IPS-18c (cell line): ENCODE data around the gene KDELR3.

ENCODE experiments used
- H3K4me3 ChIP-seq: 2 replicates; pipeline ENCODE4 v1.7.0; 2013; ENCODE audit warnings: low read depth, mild to moderate bottlenecking, low read length, moderate library complexity; ENCODE audit not compliant: insufficient read depth
- H3K9me3 ChIP-seq: one replicate; pipeline ENCODE4 v1.6.1; 2013; ENCODE audit warnings: mild to moderate bottlenecking, low read length, moderate library complexity; ENCODE audit not compliant: control insufficient read depth, insufficient read depth

Gene KDELR3

DNA sequence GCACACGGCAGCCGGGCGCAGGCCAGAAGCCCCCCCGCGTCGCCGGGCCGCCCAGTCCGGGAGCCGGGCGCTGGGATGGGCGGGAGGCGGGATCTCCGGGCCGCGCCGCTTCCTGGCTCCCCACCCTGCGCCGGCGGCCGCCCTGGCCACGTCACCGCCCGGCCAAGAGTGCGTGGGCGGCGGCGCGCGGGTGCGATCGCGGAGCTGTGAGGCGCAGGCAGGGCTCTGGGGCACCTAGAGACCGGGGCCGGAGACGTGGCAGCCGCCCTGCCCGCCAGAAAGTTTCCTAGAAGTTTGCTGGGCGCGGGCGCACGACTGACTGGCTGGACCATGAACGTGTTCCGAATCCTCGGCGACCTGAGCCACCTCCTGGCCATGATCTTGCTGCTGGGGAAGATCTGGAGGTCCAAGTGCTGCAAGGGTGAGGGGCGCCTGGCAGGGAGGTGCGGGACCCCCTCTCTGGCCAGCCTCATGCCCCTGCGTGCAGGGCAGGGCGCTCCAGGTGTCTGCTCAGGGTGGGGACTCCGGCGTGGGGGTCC lies at the start of gene KDELR3:
TSS of gene KDELR3 (plus strand) at position 193 of the 539 bp plus-strand sequence. CDS start at position 331, 138 bp downstream.
- Histone ChIP-seq H3K4me3 (peak within 1 kb of the TSS; percentile 64), H3K9me3 (no peaks in the 10 kb centered on the region)

DNA sequence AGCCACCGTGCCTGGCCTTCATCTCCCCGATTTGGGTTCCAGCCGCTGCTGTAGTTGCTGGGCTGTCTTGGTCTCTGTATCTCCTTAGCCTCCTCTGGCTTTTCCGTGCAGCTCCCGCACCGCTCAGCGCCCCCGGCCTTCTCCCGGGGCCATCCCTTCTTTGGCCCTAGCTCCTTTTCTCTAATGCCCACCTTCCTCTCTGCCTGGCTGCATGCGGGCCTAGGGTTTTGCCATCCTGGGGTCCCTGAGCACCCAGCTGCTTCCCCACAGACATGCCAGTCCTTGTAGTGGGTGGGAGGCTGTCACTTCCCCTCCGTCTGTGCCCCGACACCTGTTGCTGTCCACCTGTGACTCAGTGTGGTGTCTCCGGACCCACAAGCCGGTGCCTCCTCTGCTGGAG lies 49.3 kb upstream of the KDELR3 start:
- peaks cover 2% of the 10 kb centered on the region for H3K9me3 ChIP-seq
- H3K4me3 ChIP-seq: no peak overlapping the region

DNA sequence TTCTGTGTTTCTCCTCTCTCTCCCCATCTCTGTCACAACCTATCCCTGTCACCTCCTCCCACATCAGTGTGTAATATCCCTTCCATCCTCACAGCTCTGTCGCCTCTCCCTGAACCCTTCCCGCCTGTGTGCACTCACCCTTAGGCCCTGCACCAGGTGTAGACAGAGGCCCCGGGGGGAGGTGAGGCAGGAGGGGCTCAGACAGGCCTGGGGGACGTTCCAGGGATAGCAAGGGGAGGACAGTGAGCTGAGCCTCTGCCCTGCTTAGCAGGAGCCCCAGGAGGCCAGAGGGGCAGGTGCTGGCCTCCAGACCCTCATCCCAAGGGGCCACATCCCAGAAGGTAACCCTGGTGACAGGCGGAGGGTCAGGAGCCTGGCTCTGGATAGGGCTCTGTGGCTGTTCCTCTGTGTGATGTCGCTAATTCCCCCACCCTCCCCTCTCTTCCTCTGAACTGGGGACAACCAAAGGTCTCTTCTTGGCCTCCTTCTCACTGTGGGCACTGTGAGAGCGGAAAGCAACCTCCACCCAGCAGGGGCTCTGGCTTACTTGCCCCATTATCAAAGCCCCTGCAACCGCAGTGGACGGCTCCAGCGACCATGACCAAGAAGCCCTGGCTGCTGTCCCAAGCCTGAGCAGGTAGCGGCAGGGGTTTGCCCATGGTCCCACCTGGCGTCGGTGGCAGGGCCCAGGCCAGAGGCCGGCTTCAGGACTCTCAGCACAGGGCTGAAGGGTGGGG lies 48.6 kb upstream of the KDELR3 start:
- Histone ChIP-seq H3K9me3 (peaks cover 2% of the 10 kb centered on the region), H3K4me3 (no peak overlapping the region)

DNA sequence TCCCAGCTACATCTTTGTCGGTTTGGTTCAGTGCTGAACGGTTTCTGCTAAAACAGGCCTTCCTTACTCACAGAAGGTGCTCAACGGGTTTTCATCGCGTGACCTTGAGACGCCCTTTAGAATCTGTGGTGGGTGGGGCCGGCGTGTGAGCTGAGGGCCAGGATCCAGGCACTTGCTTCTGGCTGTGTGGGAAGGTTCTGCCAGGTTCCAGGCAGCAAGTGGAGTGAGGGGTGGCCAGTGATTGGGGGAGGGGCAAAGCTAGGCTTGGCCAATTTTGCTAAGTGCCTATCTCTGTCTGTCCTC lies 48.1 kb upstream of the KDELR3 start:
- no peak overlapping the region for H3K4me3 ChIP-seq
- H3K9me3 ChIP-seq: peaks cover 2% of the 10 kb centered on the region

DNA sequence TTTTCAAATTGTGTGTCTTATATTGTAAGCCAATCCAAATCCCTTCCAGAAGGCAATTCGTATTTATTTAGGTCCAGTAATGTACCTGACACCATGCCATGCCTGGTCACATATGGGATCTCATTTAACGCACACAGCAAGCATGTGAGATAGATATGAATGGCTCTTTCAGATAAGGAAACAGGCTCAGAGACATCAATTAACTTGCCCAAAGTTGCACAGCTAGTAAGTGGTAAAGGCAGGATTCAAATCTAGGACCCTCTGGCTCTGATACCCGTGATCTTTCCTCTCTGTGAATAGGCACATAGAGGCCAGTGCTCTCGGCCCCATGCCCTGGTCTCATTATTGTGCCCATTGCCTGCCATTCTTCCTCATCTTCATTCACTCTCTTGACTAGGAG lies 47.2 kb upstream of the KDELR3 start:
- Histone ChIP-seq H3K9me3 (peaks cover 2% of the 10 kb centered on the region), H3K4me3 (no peak overlapping the region)

DNA sequence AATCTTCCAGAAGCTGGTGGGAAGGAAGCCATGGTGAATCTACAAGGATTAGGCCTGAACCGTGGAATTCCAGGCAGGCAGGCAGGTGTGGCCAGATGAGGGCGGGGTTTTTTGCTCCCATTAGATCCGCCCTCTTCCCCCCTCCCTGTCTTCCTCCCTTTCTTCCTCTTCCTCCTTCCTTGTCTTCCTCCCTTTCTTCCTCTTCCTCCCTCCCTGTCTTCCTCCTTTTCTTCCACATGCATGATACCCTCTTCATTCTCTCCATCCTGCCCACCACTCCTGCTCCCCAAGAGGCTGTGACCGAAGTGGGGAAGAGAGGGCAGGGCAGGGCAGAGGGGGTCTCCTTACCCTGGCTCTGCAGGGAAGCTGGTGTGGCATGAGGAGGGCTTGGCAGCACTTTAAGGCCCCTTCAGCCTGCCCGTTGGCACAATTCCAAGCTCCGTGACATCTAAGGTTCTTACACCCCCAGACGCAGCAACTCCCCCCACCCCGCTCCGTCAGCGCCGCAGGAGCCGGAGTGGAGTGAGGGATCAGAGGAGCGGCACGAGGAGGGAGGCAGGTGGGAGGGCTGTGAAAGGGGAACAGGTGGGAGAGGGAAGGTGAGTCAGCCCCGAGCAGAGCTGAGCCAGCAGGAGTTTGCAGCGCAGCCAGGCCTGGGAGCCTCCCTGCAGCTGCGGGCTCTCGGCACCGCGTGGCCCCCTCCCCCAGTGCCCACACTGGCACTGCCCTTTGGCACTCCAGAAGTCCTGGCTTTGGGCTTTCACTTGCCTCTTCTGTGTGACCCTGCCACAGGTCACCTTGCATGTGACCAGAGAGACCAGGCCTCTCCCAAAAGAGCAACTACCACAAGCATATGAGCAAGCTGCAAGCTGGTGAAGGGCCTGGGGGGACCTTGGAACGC lies 45.0 kb upstream of the KDELR3 start:
- Histone ChIP-seq H3K4me3 (peak overlapping the region; percentile 9; the same call in 1 of the 2 replicates), H3K9me3 (no peaks in the 10 kb centered on the region)

DNA sequence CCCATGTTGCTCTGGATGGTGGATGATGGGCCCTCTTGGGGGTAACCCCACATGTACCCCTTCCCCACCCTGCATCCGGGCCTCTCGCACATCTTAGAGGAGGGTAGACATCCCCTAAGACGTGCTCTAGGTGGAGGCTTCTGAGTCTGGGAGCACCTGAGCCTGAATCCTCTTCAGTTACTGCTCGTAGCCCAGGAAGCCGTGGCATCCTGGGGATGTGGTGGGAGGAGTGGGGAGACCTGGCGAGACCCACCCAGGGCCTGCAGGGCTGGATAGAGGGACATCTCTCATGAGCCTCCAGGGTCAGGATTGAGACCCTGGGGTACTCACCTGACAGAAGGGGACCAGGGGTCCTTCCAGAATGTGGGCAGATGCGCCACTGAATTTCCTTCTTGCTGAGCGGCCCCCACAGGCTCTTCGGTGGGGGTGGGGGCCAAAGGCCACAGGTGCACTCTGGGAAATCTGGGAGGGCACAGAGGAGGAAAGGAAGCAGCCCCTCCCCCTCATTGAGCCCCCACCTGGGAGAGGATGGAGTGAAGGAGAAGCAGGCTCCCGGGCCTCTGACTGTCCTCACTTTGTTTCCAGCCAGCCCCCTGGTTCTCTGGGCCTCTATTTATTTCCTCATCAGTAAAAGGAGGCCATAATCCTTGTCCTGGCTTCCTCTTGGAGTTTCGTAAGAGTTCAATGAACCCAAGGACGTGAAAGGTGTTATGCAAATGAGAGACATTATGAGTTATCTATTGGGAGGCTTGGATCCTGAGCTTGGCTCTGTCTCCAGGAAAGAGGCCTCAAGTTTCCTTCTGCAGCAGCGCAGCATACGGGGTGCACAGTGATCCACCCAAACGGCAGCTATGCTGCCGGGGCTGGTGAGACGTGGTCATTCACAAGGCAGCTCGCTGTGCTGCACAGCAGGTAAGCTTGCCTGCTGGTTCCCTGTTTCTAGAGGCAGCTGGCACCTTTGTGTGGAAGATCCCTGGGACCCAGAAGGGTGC lies 44.1 kb upstream of the KDELR3 start:
- H3K9me3 ChIP-seq: no peaks in the 10 kb centered on the region

DNA sequence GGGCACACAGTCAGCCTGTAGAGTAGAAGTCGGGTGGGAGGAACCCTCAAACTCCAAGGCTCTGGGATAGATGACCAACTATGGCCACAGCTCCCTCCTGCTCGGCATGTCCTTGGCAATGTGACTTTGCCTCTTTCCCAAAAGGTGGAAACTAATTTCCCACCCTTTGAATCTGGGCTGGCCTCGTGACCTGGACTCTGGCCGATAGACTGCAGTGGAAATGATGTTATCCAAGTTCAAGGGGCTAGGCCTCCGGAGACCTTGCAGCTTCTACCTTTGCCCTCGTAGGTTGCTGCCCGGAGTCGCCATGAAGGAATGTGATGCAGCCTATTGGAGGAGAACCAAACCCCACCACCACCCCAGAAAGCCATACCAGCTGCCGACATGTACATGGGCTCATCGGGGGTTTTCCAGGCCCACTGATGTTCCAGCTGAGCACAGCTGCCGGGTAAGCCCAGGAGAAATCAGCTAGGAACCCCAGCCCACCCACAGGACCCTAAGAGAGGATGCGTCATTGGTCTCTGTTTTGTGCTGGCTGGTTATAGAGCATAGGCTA lies 43.3 kb upstream of the KDELR3 start:
- Histone ChIP-seq H3K4me3 (no peak overlapping the region), H3K9me3 (no peaks in the 10 kb centered on the region)

More for the DNA sequence above, 44.1 kb upstream of the KDELR3 start:
- H3K4me3 ChIP-seq: no peak overlapping the region

DNA sequence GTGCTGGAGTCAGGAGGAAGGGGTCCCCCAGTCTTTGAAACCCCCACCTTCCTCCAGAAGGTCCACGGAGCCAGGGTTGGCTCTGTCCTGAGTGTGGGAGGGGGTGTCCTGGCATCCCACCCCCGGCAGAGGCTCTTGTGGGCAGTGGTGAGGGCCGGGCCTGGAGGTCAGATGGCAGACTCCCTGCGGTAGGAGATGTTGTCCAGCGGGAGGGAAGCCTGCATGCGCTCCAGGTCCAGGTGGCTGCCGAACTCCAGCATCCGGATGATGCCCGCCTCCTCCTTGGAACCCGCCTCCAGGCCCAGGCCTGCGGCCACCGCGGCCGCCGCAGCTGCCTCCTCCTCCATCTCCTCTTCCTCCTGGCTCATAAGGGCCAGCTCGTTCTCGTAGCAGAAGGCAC lies 41.3 kb upstream of the KDELR3 start:
- no peaks in the 10 kb centered on the region for H3K9me3 ChIP-seq

DNA sequence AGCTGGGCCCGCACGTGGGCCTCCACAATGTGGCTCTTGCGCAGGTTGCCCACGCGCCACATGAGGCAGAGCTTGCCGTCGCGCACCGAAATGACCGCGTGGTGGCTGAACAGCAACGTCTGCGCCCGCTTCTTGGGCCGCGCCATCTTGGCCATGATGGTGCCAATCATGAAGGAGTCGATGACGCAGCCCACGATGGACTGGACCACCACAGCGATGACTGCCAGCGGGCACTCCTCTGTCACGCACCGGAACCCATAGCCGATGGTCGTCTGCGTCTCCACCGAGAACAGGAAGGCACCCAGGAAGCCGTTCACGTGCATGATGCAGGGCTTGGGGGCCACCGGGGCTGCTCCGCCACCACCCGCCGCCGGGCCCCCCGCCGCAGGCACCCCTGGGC lies 40.4 kb upstream of the KDELR3 start:
- no peaks in the 10 kb centered on the region for H3K9me3 ChIP-seq
- no peak overlapping the region for H3K4me3 ChIP-seq

More for the DNA sequence above, 41.3 kb upstream of the KDELR3 start:
- H3K4me3 ChIP-seq: no peak overlapping the region

DNA sequence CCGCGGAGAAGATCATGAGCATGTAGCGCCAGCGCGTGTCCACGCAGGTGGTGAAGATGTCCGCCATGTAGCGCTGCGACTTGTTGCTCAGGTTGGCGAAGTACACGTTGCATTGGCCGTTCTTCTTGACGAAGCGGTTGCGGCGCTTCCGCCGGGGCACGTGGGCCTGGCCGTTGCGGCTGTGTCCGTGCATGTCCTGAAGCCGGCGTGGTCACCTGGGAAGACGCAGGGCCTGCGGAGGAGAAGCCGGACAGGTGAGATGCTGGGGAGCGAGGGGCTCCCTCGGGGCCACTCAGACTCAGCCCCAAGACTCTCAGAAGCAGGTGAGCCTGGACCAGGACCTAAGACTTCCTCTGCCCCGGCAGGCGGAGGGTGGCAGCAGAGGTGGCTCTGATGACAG lies 40.0 kb upstream of the KDELR3 start:
- H3K4me3 ChIP-seq: no peak overlapping the region
- no peaks in the 10 kb centered on the region for H3K9me3 ChIP-seq

DNA sequence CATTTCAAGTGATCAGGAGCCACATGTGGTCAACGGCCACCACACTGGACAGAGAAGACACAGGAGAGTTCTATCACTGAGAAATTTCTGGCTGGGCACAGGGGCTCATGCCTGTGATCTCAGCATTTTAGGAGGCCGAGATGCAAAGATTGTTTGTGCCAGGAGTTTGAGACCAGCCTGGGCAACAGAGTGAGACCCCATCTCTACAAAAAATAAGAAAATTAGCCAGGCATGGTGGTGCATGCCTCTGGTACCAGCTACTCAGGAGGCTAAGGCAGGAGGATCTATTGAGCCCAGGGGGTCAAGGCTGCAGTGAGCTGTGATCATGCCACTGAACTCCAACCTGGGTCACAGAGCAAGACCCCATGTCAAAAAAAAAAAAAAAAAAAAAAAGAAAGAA lies 39.2 kb upstream of the KDELR3 start:
- no peak overlapping the region for H3K4me3 ChIP-seq
- no peaks in the 10 kb centered on the region for H3K9me3 ChIP-seq

DNA sequence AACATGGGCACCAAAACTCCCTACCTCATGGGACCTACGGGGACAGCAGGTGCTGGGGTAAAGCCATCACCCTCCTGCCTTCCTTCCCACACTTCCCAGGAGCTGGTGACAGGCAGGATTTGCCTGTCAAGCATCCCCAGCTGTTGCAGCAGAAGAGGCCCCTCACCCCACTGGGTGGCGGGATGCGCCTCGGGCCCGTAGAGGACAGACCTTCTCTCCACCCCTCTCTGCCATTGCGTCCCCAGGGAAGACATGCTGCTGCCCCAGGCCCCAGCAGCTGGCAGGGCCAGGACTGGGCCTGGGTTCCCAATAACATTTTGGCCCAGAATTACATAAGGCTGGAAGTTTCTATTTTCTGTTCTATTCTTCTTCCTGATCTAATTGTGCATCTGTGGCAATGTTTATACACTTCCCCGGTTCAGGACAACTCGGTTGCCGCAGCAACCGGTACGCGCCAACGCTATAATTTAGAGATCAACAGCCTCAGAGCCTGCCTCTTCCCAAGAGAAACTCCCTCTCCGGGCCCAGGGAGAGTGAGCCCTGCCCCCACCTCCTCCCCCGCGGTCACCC lies 38.3 kb upstream of the KDELR3 start:
- Histone ChIP-seq H3K4me3 (no peak overlapping the region), H3K9me3 (no peaks in the 10 kb centered on the region)

DNA sequence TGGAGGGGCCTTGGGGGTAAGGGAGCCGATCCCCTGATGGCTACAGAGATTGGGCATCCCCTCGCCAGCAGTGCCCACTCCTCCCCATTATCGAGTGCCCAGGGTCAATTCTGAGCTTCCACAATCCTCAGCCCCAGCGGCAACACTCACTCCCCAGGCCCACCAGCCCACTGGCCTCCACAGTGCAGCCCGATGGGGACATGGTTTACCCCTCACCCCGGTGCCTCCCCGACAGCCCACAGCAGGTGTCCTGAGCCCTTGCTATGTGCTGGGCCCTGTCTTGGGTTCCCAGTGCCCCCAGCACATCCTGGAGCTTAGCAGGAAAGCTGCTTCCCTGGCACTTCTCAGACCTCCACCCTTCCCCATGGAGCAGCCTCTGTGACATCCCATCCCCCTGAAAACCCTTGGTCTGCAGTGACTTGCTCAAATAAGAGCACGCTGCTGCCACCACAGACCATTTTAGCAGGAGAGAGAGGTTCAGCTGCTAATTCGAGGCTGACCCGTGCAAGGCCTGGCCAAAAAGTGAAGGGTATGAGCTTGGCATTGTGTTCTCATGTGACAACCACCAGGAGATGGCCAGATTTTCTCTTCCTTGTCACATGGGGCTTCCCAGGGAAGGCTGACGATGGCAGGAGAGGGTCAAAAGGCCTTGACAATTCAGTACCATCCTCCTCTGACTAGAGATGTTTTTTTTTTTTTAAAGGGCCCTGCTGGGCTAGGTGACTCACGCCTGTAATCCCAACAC lies 36.5 kb upstream of the KDELR3 start:
- no peaks in the 10 kb centered on the region for H3K9me3 ChIP-seq
- H3K4me3 ChIP-seq: no peak overlapping the region

DNA sequence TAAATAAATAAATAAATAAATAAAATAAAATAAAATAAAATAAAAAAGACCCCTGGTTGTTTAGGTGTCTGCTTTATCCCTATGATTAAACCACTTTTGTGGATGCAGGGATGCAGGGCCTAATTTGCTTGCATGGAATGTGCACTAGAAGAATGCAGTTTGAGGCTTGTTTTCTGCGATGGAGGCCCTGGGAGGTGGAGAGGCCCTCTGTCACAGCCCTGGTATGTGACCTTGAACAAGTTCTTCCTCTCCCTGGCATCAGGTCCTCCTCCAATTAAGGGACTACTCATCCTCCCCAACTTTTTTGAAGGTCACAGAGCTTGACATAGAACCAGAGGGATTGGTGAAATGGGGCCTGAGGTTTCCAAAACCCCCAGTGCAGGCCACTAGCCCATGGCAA lies 35.6 kb upstream of the KDELR3 start:
- H3K9me3 ChIP-seq: no peaks in the 10 kb centered on the region
- no peak overlapping the region for H3K4me3 ChIP-seq

DNA sequence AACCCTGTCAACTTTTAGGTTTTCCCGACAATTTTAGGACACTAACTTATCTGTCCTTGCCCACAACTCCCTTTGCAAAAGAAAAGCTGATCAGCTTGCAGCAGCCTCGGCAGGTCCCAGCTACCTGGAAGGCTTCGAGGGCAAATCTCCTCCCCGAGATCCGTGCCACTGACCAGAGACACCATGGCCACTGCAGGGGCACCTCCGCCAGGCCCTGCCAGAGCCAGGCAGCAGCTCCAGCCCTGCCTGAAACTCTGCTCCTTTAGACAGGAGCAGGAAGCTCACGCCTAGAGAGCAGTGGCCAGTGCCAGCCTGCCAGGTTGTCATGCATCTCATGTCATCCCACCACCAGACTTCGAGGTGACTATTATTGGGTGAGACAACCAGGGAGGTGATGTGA lies 34.0 kb upstream of the KDELR3 start:
- H3K4me3 ChIP-seq: no peak overlapping the region
- H3K9me3 ChIP-seq: peaks cover 2% of the 10 kb centered on the region
